Measurements from ENCODE around the gene DRD2. TPM values are rescaled to one million over a fixed set of nuclear protein-coding genes. Genes with fewer than 3 reads are reported as not detected.

The DRD2 gene
- total RNA-seq, 1 experiment from 2014 or later = 2.7 TPM

DNA sequence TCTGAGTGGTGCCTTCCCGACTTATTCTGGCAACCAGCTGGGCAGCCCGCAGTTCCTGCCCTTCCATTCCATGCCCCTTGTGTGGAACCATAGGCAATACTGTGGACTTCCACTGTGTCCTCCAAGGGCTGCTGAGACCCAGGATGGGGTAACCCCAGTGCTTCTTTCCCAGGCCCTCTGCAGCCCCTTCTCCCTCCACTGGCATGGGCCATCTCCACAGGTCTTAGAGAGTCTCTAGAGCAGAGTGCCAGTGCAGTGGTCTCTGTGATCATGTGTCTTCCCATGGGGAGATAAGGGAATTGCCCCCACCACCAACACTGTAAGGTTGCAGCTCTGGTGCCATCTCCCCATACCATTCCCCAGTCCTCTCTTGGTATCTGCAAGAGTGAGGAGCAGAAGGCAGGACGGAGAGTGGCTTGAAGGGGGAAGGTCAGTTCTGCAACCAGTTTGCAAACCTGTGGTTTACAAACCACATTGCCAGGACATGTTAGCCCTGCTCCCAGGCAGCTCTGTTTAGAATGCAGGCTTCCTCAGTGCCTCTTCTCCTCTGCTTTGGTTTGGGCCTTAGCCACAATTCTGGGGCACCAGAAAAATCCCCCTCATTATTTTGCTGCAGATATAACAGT, 20.9 kb upstream of the DRD2 start:
- H3K27me3 ChIP-seq = peaks cover 2% of the 10 kb centered on the region; the same call in 1 of the 2 replicates

DNA sequence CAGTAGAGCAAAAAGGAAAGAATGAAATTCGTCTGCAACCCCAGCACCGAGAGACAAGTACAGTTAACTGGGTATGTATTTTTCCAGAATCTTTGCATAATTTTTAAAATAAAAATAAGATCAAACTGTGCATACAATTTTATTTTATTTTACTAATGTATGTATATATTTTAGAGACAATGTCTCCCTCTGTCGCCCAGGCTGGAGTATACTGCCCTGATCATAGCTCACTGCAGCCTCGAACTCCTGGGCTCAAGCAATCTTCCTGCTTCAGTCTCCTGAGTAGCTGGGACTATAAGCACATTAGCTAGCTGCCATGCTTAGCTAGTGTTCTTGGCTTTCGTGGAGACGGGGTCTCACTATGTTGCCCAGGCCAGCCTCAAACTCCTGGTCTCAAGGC, 18.8 kb upstream of the DRD2 start:
- Histone ChIP-seq H3K4me3 (no peak overlapping the region), H3K27me3 (0 out of 2 replicates have a peak, but pooled peaks cover 2% of the 10 kb centered on the region), H3K36me3 (no peaks in the 10 kb centered on the region), H3K9me3 (no peaks in the 10 kb centered on the region)
- DNase-seq = no peak

More for the DNA sequence above, 20.9 kb upstream of the DRD2 start:
- no peaks in the 10 kb centered on the region for H3K36me3 ChIP-seq
- DNase-seq = no peak
- H3K4me3 ChIP-seq = no peak overlapping the region
- H3K9me3 ChIP-seq = no peaks in the 10 kb centered on the region

DNA sequence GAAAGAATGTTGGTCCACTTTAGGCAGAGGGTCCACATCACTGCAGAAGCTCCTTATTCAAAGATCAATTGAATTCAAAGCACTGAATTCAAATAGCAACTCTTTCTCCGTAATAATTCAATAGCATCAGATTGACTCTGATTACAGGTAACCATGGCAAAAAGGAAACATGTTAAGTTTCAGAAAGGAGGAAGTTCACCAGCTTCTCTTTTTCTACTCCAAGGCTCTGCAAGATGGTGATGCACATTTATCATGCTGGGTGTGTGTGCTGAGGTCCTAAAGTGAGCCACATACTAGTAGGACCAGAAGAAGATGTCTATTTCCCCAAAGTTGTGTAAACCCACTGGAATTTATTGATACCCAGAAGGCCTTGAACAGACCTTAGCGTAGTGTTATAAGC, 18.0 kb upstream of the DRD2 start:
- DNase-seq = no peak
- Histone ChIP-seq H3K36me3 (no peaks in the 10 kb centered on the region), H3K9me3 (no peaks in the 10 kb centered on the region), H3K4me3 (no peak overlapping the region), H3K27me3 (0 out of 2 replicates have a peak, but pooled peaks cover 2% of the 10 kb centered on the region)

DNA sequence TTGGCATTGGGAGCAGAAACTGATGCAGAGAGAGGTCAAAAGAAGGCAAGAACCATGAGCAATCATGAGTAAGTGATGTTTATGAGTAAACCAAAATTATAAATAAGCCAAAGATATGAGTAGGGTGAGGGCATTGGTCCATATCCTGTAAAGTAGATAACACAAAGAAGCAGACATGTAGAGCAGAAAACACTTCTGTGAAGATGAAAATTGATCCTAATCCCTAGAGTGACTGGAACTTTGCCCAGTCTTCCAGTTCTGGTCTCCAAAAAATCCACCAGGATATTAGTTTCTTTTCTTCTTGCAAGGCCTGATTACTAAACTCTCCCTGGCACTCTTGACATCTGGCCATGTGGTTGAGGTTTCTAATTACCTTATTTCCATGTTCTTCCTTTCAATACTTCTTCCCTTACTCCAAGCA, 13.7 kb upstream of the DRD2 start:
- Histone ChIP-seq H3K27me3 (0 out of 2 replicates have a peak, but pooled peaks cover 2% of the 10 kb centered on the region), H3K9me3 (no peaks in the 10 kb centered on the region), H3K4me3 (no peak overlapping the region), H3K36me3 (no peaks in the 10 kb centered on the region)
- DNase-seq = peak; percentile 65

DNA sequence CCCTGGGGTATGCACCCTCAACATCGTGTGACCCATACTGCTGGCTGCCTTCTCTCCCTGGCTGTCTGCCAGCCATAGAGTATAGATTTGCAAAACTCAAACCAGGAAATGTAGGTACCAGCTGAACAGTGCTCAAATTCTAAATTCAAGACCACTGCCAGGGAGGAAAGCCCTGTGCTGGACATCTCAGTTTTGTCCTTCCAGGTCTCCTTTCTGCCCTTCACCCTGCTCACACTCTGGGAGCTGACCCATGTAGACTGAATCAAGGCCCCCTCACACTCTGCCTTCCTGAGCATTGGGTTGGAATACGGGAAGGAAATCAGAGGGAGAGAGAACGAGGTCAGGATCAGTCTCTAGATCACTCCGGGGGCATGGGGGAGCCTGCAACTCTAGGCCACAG, 12.4 kb upstream of the DRD2 start:
- DNase-seq = no peak
- Histone ChIP-seq H3K36me3 (no peaks in the 10 kb centered on the region), H3K27me3 (0 out of 2 replicates have a peak, but pooled peaks cover 2% of the 10 kb centered on the region), H3K9me3 (no peaks in the 10 kb centered on the region), H3K4me3 (no peak overlapping the region)

DNA sequence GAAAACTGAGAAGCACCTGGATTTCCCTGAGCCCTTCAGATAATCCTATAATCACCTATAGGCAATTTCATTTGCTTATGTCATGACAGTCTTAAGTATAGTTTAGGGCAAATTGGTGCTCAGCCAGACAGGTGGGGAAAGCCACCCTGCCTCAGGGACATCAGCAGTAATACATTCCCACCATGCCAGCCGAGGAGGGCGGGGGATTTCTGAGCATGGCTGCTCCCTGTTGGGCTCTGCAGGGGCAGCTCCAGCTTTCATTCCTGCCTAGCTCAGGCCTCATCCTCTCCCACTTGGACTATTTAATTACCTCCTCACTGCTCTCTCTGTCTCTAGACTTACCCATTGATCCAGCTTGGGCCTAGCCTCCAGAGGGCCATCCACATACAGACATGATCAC, 9.0 kb upstream of the DRD2 start:
- Histone ChIP-seq H3K9me3 (no peaks in the 10 kb centered on the region), H3K4me3 (no peak overlapping the region), H3K36me3 (no peaks in the 10 kb centered on the region), H3K27me3 (peaks cover 2% of the 10 kb centered on the region)
- no peak for DNase-seq

DNA sequence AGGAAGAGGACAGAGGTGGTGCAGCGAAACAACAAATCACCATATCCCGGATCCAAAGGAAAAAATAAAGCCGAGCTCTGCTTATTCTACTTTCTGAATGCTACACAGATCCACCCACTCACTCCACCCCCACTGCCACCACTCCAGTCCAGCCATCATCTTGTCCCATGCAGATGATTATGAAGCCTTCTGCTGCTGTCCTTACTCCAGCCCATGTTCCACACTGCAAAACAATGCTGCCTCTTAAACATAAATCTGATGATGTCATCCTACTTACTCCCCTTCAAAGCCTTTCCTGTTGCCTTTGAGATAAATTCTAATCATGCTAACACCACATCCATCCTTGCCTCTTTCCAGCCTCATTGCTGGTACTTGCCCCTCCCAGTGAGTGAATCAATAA, 6.5 kb upstream of the DRD2 start:
- Histone ChIP-seq H3K27me3 (peaks cover 12% of the 10 kb centered on the region), H3K9me3 (no peaks in the 10 kb centered on the region)
- DNase-seq = no peak

DNA sequence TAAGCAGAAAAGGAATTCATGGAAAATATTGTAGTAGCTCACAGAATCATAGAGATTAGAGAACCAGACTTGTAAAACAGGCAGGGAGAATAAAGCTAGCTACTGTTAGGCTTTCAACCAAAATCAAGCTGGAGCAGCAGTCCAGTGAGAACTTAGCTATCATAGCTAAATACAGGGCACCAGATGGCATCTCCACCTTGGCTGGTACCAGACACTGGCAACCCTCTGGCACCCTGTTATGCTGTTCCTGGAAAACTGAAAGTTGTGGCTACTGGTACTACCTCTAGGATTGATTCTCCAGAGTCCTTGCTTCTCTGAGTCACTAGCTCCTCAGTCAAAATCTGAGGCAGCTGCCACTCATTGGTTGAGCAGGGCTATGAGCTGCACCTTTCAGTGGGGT, 6.0 kb upstream of the DRD2 start:
- H3K36me3 ChIP-seq = no peaks in the 10 kb centered on the region
- DNase-seq = no peak
- no peaks in the 10 kb centered on the region for H3K9me3 ChIP-seq
- no peak overlapping the region for H3K4me3 ChIP-seq
- peaks cover 15% of the 10 kb centered on the region for H3K27me3 ChIP-seq

More for the DNA sequence above, 6.5 kb upstream of the DRD2 start:
- Histone ChIP-seq H3K36me3 (no peaks in the 10 kb centered on the region), H3K4me3 (no peak overlapping the region)

DNA sequence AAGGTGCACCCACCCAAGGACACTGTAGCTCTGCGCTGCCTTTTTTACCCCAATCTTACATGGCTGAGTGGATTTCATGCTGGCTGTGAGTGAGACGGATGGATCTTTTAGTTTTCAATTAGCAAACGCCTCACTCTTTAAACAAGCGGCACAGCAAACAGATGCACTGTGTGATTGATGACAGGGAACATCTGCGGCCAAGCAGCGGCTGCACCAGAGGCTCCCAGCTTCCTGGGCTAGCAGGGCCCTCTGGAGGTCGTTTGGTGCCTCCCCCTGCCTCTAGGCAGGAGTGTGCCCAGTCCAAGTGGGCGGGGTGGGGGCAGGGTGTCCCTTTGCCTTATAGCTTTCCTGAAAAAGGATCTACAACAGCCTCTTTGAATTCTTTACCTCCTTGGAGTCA, 2.1 kb upstream of the DRD2 start:
- H3K4me3 ChIP-seq = no peak overlapping the region
- H3K27me3 ChIP-seq = peaks cover 45% of the 10 kb centered on the region
- H3K9me3 ChIP-seq = no peaks in the 10 kb centered on the region
- DNase-seq = no peak
- H3K36me3 ChIP-seq = no peaks in the 10 kb centered on the region

DNA sequence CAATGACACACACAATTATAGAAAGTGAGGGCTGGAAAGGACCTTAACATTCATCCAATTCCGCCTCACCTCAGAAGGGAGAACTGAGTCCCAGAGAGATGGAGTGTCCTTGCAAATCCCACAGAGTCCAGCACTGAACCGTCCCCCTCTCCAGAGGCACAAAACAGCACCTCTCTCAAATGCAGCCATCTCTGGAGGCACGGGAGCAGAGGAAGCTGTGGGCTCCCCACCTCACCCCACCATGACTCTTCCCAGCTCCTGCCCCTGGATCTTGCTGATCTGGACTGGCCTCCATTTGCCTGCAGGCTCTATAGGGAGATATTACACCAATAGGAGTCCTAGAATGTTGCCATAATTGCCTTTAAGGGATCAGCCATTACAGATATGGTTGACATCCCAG, 1.4 kb upstream of the DRD2 start:
- H3K4me3 ChIP-seq = no peak overlapping the region
- peaks cover 45% of the 10 kb centered on the region for H3K27me3 ChIP-seq
- DNase-seq = no peak
- no peaks in the 10 kb centered on the region for H3K9me3 ChIP-seq
- H3K36me3 ChIP-seq = no peaks in the 10 kb centered on the region

DNA sequence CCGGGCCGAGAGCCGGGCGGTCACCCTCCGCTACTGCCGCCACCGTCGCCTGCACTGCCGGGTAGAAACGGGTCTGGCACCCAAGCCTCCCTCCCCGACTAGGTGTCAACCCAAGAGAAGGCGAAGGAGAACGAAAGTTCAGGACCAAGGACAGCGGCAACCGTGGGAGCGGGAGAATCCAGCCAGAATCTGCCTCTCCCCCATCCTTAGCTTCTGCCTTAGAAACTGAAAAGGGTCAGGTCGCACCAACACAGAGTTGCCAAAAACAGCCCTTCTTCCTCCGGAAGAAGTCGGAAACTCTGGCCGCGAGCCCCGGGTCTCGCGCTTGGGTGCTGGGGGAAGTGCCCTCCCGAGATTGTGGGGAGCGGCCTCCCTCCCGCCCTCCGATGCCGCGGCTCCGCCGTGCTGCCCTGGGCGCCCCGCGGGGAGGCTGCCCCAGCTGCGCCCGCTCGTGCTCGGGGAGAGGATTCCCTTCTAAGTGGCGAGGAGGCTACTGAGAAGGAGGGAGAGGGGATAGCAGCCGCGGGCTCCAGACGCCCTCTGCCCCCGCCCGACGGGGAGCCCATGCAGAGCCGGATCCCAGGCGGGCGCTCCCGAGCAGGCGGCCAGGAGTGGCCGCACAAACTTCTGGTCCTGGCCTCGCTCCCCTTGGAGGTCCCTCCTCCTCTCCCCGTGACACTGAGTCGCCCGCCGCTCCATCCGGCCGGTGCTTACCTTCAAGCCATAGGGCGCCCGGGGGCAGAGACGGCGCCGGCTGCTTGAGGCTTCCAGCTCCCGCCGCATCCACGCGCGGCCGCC, 637 bp downstream of the DRD2 start:
- Histone ChIP-seq H3K27me3 (peaks cover 45% of the 10 kb centered on the region), H3K4me3 (peak overlapping the region; percentile 33), H3K9me3 (no peaks in the 10 kb centered on the region), H3K36me3 (no peaks in the 10 kb centered on the region)
- DNase-seq = peak; percentile 69

DNA sequence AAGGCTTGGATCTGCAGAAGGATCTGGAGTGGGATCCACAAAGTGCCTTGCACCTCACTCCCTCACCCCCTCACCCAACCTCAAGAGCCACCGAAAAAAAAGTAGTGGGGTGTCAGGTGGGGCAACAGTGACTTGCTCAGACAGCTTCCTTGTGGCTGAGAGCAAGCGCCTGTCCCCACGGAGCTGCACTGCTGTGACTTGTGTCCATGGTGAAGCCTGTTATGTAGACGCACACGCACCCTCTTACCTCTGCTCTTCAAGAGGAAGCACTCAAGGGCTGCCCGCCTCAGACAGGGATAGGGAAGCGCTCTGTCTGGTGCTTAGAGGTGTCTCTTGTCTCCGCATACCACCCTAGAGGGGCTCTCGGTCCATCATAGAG, 1.2 kb downstream of the DRD2 start:
- no peak for DNase-seq
- peaks cover 43% of the 10 kb centered on the region for H3K27me3 ChIP-seq
- H3K4me3 ChIP-seq = no peak overlapping the region
- H3K36me3 ChIP-seq = no peaks in the 10 kb centered on the region
- no peaks in the 10 kb centered on the region for H3K9me3 ChIP-seq

DNA sequence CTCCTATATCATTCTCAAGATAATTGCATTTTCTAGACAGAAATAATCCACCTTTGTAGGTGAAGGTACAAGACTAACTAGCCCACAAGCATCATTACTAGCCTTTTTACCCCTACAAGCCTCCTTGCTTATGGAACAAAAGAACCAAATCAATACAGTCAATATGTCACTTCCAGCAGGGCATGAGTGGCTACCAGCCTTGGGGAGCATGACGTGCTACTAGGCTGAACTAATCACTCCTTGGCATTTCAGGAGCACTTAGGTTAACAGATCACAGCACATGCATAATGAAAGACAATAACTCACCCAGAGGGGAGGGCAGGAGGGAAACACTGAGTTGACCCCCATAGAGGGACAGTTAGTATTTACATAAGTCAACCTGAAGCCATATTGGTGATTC, 2.7 kb downstream of the DRD2 start:
- no peak for DNase-seq
- Histone ChIP-seq H3K9me3 (no peaks in the 10 kb centered on the region), H3K27me3 (peaks cover 36% of the 10 kb centered on the region), H3K36me3 (no peaks in the 10 kb centered on the region), H3K4me3 (no peak overlapping the region)

DNA sequence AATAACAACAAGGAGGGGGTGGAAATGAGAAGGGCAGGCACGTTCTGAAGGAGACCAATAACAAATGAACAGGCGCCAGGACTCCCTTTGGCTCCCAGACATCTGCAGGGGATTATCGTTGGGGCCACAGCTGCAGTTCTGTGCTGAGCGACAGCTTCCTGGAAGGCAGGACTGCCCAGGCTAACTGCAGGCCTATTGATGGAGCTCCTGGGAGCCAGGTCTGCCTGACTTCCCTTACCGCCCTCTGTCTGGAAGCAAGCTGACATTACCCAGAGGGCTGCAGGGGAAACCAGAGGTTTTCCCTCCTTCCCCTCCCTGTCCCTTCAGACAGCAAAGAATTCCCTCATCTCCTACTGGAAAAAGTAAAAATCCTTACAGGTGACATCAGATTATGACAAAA, 5.0 kb downstream of the DRD2 start:
- H3K36me3 ChIP-seq = no peaks in the 10 kb centered on the region
- no peak overlapping the region for H3K4me3 ChIP-seq
- H3K9me3 ChIP-seq = no peaks in the 10 kb centered on the region
- peaks cover 24% of the 10 kb centered on the region for H3K27me3 ChIP-seq
- DNase-seq = no peak

DNA sequence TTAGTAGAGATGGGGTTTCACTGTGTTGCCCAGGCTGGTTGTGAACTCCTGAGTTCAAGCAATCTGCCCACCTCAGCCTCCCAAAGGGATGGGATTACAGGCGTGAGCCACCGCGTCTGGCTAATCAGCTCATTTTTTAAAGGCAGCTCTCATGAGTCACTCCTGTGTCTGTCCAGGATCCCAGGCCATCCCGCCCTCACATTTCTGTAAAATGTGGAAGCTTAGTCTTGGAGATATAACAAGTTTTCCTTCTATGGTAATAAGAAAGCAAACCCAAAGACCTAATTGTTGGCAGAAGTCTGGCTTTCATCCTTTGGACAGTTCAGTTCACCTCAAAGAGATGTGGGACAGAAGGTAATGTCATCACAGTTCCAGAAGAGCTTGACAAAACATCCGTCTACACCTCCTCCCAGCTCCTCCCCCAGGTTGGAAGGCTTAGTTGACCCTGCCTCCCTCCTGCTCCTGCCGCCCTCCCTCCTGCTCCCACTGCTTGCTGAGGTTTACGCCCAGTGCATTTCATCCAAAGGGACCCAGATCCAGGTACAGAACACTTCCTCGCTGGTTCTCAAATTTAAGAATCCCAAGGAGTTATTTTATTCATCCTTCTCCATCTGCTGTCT, 6.4 kb downstream of the DRD2 start:
- Histone ChIP-seq H3K27me3 (peaks cover 13% of the 10 kb centered on the region), H3K36me3 (no peaks in the 10 kb centered on the region), H3K4me3 (no peak overlapping the region), H3K9me3 (no peaks in the 10 kb centered on the region)
- no peak for DNase-seq

DNA sequence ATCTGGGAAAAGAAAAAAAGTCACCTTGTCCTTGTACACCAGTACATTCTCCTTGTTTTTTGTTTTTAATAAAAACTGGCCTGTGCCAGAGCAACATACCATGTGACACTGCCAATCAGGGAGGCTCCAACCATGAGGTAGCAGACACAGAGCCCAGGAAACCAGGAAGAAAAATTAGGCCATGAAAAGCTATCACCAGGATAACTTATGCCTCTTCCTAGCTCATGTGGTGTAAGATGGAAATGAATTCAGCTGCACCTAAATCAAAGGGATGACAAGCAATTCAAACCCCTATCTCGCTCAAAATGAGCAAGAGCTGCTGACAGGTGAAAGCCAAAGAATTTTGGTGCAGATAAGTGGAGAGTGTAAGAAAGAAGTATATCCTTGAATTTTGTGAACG, 7.7 kb downstream of the DRD2 start:
- Histone ChIP-seq H3K9me3 (no peaks in the 10 kb centered on the region), H3K27me3 (peaks cover 4% of the 10 kb centered on the region), H3K36me3 (no peaks in the 10 kb centered on the region), H3K4me3 (no peak overlapping the region)
- no peak for DNase-seq

DNA sequence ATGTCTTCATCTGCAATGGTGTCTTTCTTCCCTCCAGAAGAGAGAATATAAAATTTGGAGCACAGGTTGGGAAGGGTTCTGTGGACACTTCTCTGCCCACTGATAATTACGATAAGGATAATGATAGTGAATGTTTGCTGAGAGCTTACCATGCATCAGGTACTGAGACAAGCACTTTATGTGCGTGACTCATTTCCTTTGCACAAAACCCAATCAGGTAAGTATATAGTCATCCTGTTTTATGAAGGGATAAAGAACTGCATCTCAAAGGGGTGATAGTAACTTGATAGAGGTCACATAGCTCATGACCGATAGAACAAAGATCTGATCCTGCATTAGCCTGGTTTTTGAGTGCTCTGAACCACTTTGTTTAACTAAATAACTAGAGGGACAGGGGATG, 9.4 kb downstream of the DRD2 start:
- Histone ChIP-seq H3K9me3 (no peaks in the 10 kb centered on the region), H3K36me3 (no peaks in the 10 kb centered on the region), H3K4me3 (no peak overlapping the region), H3K27me3 (peaks cover 2% of the 10 kb centered on the region; the same call in 1 of the 2 replicates)
- no peak for DNase-seq
